Measurements from ENCODE around the gene KHDRBS2.

KHDRBS2 gene

DNA sequence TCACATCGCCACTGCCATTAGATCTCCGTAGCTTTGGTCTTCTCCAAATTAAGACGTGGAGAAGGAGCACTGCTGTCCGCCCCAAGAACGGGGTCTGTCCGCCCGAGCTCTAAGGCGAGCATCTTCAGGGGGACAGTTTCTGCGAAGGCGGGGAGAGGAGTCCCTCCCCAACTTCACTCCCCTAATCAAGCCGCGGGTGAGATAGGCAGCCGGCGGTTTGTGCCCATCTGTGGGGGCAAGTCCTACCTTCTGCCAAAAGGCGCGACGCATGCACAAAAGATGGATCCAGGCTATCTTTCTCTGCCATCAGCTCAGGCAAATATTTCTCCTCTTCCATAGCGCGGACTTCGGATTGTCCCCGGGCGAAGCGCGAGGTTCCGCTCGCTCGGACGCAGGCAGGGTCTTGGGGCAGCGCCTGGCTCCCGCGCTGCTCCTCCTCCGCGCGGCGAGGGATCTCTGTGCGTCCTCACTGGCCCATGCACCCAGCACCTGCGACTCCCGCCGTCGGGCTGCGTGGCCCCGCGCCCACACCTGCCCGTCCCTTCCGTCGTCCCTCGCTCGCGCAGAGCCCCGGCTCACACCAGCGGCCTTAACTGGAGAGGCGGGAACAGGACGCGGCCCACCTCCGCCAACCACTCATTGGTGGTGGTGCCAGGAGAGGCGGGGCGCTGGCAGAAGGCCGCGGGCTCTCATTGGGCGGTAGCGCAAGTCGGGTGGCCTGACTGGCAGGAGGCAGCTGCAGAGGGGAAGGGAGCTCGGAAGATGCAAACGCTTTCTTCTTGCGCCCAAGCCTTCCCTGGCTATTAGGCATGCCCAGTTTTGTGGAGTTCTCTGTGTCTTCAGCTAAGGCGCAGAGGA lies at the start of gene KHDRBS2:
Gene KHDRBS2 (minus strand): TSS at position 614 of the 858 bp plus-strand sequence.
- no peak for DNase-seq (ENCODE audit: low read depth, low spot score)

- no peak for DNase-seq (ENCODE audit: low read depth, low spot score)
These were observed 42.6 kb upstream of the KHDRBS2 start for GRCh38 chr6:62328607-62329006.

GRCh38 chr6:62324834-62325233 lies 38.8 kb upstream of the KHDRBS2 start:
- no peak for DNase-seq (ENCODE audit: low read depth, low spot score)

DNA sequence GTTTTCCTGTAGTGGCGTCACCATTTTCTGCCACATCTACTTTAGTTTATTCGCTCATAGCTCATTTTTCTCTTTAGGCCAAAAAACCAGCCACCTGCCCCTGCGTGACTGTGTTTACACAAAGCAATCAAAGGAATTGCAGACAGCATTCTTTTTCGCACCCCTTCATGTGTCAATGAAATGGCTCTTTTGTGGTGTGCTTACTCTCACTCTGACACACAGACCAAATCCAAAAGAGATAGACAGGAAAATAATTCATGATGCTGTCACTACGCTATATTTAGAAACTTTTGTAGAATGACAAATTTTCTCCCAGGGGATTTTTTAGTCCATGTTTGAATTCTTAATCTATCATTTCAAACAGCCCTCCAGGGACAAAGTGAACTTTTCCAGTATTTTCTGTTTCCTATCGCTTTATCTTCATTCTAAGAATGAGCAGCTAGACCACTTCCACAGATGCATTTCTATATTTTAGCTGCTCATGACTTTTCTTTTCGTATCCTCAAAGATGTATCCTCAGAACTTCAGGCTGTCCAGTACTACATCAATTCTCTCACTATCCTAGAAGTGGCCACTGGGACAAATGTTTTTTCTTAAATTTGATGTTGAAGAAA lies 37.9 kb upstream of the KHDRBS2 start:
- DNase-seq (ENCODE audit: low read depth, low spot score): no peak

- no peak for DNase-seq (ENCODE audit: low read depth, low spot score)
These were observed 12.8 kb upstream of the KHDRBS2 start for GRCh38 chr6:62298745-62299392.

GRCh38 chr6:62296541-62296940 lies 10.5 kb upstream of the KHDRBS2 start:
- no peak for DNase-seq (ENCODE audit: low read depth, low spot score)

GRCh38 chr6:62288974-62289373 lies 2.9 kb upstream of the KHDRBS2 start:
- no peak for DNase-seq (ENCODE audit: low read depth, low spot score)

DNA sequence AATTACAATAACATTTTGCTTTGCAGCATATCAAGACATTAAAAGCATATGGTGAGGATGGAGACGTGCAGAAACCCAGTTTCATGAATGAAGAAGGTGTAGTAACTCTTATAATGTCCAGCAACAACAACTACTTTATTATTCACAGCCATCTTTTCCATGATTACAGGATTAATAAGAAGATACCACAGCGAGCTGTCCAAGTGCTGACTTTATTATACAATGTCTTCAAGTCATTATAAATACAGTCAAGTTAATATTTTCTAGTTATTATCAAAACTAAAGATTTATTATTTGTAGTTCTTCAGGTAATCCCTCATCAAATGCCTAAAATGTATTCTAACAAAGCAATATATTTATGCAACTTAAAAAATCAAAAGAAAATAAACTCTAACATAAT lies 2.5 kb upstream of the KHDRBS2 start:
- no peak for DNase-seq (ENCODE audit: low read depth, low spot score)

GRCh38 chr6:62286470-62286843 lies 432 bp upstream of the KHDRBS2 start:
- no peak for DNase-seq (ENCODE audit: low read depth, low spot score)

- no peak for DNase-seq (ENCODE audit: low read depth, low spot score)
These were observed 1.3 kb downstream of the KHDRBS2 start for GRCh38 chr6:62284725-62285124.

DNA sequence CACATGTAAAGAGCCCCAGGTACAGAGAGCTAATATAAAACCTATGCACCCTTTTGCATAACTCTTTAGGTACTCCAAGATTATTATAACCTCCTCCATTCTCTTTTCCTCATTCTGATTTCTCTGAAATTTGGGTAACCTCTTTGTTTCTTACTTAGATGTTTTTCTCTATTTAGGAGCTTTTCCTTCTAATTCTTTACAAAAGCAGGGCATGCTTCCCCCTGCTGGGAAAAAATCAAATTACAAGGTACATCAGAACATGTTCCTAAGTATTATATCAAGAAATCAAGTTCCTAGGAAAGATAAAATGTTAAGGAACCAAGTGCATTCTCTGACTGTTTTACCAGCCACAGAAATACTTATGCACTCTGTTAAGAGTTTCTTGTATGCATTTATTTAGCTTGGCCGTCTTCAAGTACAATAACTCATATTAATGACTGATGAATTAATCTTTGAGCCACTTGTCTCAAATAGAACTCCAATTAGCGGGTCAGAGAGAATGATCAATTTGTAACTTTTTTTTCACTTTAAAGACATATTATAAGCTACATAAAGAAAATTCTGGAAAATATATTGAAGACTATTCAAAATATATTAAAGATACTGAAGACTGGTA lies 2.1 kb downstream of the KHDRBS2 start:
- no peak for DNase-seq (ENCODE audit: low read depth, low spot score)

DNA sequence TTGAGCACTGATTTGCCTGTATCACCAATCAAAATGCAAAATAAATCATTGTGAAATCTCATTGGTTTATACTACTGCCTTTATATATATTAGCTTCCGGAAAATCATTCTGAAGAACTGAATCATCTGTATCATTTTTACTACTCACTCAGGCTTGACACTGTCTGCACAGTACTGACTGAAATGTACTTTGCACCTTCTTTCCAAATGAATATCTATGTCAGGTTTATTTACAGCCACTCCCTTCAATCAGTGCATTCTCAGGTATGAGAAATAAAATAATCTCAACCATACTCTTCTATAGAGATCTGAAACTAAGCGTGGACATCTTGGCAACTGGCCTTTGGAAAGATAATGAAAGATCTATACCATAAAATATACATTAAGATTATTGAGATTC lies 2.7 kb downstream of the KHDRBS2 start:
- DNase-seq (ENCODE audit: low read depth, low spot score): no peak

GRCh38 chr6:62280099-62280498 lies 5.9 kb downstream of the KHDRBS2 start:
- no peak for DNase-seq (ENCODE audit: low read depth, low spot score)

DNA sequence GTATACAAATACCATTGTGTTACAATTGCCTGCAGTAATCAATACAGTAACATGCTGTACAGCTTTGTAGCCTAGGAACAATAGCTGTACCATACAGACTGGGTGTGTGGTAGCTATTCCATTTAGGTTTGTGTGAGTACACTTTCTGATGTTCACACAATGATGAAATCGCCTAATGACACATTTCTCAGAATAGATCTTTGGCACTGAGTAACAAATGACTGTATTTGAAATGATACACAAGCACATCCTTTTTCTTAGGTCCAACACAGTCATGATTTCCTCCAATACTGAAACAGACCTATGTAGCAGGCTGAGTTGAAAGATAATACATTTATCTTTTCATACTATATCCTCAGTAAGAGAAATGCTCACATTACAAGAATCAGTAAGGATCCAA lies 13.9 kb downstream of the KHDRBS2 start:
- no peak for DNase-seq (ENCODE audit: low read depth, low spot score)

DNA sequence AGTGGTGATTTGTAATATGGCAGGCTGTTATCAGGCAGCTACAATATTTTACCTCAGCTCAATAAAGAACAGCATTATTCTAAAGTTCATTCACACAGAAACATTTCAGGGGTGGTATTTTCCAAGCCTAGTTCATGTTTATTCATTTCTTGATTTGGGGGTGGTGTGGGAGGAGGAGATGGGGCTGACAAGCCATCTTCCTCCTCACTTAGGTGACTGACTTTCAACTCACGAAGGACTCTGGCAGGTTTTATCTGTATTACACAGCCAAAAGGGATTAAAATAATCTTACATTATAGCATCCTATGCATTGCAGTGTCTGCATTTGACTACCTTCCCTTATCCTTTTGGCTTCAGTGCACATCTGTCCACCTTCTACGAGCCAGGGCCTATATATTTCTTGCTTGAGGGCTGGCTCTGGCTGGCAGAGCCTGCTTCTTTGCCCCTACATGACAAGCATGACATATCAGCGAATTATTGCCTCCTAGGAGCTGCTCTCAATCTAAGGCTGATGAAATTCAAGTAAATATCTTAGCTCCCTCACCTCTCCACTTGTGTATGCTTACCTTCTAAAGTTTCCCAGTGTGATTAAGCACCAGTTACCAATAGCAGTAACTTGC lies 20.0 kb downstream of the KHDRBS2 start:
- no peak for DNase-seq (ENCODE audit: low read depth, low spot score)

DNA sequence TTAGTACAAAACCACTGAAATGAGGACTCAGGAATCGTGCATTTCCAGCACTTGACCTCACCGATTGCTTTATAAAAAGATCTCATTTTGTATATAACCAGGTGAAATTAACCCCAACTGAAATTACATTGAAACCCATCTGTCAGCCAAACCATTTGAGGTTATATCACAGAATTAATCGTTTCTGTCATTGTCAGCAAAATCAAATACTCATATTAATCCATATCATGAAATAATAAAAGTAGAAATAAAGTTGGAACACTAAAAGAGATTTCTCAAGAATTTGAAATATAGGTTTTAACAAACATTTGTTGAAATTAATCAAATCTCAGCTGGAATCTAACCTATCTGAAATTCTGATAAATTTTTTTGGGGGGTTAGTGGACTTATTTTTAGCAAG lies 23.7 kb downstream of the KHDRBS2 start:
- no peak for DNase-seq (ENCODE audit: low read depth, low spot score)

DNA sequence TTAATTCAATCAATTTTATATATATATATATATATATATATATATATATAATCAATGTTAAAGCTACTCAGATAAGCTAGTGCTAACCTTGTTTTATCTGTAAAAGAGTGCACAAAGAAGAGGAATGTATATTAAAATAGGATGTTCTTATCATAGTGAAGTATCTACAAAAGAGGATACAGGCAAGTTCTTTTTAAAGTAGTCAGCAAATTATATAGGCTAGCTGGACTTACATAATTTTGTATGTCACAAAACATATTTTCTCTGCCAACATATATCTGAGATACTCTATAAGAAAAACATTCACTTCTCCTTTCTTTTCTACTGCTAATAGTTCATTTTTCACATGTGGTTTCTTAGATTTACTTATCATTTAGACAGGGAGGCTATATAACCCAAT lies 39.9 kb downstream of the KHDRBS2 start:
- DNase-seq (ENCODE audit: low read depth, low spot score): no peak

DNA sequence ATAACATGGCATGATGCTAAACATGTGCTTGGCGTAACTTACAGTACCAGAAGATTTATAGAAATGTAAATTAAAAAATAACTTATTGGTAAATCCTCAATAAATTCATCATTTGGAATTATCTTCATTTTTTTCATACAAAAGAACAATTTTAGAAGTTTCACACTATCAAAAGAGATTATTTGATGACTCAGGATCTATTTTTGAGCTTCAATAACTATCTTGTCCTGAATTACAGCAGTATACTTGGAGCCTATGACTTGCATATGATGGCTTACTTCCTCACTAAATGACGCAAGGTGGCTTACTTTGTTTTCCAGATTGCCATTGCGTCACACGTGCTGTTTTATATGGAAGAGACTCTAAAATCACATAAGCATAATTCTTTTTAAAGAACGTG lies 49.2 kb downstream of the KHDRBS2 start:
- DNase-seq (ENCODE audit: low read depth, low spot score): no peak

- DNase-seq (ENCODE audit: low read depth, low spot score): no peak
These were observed 56.8 kb downstream of the KHDRBS2 start for GRCh38 chr6:62229231-62229630.

DNA sequence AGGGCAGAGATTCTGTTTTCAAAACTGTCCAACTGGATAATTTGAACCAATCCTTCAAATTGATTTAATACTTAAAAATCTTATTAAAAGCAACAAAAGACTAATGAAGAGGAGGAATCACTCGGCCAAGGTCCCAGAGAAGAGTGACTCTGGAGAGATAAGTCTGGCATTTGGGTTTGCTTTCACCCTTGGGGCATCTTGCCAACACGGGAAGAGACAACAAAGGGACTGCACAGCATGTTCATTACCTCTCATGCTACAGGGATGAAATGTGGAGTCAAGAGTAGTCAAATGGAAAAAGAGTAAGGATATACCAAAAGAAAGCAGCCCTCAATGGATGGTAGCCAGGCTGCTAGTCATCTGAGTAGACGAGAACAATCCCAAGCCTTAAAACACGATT lies 68.2 kb downstream of the KHDRBS2 start:
- DNase-seq (ENCODE audit: low read depth, low spot score): no peak

GRCh38 chr6:62202078-62202477 lies 83.9 kb downstream of the KHDRBS2 start:
- DNase-seq (ENCODE audit: low read depth, low spot score): no peak

DNA sequence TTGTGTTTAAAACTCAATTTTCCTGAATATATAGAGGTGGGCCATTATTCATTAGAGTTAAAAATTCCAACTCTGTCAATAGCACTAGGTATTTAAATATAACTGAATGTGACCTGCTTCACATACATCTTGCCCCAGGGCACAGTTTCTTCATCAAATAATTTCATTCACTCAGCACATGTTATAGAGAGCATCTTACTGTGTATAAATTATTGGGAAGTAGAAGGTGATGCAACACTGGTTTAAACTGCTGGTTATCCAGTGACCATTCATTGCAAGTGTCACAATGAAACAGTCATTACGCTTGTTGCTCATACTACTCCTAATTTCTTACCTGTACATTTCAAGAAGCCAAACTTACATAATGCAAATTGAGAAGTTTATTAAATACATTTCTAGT lies 93.4 kb downstream of the KHDRBS2 start:
- DNase-seq (ENCODE audit: low read depth, low spot score): no peak
